ENCODE data around the gene SC5D.

The SC5D gene

DNA sequence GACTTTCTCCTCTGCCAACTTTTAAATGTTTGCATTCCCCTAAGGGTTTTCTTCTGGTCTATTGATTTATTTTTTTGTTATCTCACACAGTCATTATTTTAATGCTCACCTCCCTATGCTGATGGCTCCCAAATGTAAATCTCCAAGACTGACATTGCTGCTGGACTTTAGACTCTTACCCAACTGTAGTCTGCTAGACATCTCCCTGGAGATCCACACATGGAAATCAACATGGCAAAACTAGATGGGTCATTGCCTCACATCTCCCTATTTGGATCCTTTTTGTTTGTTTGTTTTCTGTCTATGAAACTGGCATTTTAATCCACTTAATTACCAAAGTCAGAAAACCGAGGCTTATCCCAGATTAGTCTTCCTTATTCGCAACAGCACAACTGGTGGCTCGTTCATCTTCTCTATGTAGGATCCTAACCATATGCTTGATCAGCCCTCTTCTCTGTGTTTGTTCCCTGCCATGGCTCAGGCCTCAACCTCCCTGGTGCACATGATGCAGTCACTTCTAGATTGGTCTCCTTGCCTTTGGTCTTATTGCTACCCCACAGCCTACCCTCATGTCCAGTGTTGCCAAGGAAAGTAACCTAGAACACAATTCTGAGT is 37.3 kb downstream of the SC5D start:
- DNase-seq = no peak

- DNase-seq = no peak
Observed at GRCh38 chr11:121330614-121331435, 38.3 kb downstream of the SC5D start.

- DNase-seq = no peak
Observed at GRCh38 chr11:121334973-121335710, 42.6 kb downstream of the SC5D start.

GRCh38 chr11:121336279-121336937 is 43.8 kb downstream of the SC5D start:
- DNase-seq = no peak

DNA sequence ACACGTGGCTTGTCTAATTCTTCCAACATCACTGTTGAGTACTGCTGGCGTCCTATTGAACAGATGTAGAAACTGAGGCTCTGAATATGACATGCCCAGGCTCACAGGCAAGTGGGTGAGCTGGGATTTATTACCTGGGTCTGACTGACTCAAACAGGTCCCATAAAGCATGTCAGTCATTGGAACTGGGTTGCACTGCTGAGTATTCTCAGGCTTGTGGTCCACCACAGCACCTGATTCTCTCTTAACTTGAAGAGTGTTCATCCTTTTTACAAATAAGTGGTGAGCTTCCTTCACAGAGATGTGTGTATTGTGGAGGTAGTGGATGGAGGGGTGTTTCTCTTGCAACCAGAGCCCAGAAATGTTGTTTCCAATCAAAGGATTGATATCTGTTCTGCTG is 44.5 kb downstream of the SC5D start:
- DNase-seq = no peak

GRCh38 chr11:121337740-121338272 is 45.2 kb downstream of the SC5D start:
- DNase-seq = no peak

DNA sequence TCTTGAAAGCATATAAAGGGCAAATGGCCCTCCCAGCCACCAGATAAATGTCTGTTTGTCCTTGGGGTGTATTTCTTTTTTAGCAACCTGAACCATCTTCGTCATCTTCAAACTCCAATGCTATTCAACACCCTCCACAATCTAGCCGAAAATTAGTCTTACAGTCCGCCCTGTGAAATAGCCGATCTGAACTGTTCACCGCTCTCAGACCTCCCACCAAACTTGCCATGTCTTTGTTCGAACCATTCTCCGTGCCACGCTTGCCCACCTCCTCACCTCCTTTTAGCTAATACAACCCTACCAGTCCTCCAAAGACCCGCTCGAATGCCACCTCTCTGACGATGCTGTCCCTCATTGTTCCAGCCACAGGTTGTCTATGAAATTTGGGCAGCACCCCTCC is 46.0 kb downstream of the SC5D start:
- DNase-seq = no peak

- DNase-seq = no peak
Observed at GRCh38 chr11:121340032-121340580, 47.5 kb downstream of the SC5D start.

DNA sequence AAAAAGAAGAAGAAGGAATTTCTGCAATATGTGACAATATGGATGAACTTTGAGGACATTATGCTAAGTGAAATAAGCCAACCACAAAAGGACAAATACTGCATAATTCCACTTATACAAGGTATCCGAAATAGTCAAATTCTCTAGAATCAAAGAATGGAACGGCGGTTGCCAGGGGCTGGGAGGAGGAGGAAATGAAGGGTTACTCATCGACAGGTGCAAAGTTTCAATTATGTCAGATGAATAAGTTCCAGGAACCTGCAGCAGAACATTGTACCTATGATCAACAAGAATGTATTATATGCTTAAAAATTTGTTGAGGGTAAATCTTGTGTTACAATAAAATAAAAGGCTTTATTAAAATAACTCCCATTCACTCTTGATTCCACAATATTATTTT is 49.0 kb downstream of the SC5D start:
- DNase-seq = no peak

- no peak for DNase-seq
Observed at GRCh38 chr11:121344824-121345223, 52.3 kb downstream of the SC5D start.

DNA sequence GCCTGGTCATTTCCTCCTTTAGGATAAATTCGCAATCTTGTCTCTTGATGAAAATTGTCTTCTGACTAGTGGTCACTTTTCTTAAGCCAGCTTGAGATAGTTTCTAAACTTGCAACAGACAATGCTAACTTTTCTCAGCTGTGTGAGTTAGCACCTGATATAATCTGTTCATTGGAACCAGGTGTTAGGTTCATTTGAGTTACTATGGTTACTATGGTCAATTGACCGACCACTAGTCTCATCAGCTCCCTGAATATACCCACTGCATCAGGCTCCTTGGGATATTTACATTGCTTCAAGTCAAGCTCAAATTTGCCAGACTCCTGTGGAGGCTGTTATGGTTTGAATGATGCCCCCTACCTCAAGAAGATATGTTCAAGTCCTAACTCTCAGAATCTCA is 54.5 kb downstream of the SC5D start:
- no peak for DNase-seq

DNA sequence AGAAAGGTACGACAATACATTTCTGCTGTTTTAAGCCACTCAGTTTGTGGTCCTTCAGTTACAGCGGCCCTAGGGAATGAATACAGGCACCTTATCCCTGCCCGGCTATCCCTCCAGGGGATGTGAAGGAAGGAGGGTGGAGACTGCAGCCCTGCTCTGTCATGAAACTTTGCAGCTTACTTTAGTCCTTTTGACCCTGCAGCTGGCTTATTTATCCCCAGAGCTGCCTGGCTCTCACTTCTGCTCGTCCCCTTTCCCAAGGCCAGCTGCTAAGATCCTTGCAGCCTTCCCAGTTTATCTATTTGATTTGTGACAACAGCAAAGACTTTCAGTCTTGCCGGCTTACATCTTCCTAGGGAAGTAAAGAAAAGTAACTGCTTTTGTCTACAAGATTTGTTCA is 55.2 kb downstream of the SC5D start:
- no peak for DNase-seq

- no peak for DNase-seq
Observed at GRCh38 chr11:121348220-121348875, 55.8 kb downstream of the SC5D start.

DNA sequence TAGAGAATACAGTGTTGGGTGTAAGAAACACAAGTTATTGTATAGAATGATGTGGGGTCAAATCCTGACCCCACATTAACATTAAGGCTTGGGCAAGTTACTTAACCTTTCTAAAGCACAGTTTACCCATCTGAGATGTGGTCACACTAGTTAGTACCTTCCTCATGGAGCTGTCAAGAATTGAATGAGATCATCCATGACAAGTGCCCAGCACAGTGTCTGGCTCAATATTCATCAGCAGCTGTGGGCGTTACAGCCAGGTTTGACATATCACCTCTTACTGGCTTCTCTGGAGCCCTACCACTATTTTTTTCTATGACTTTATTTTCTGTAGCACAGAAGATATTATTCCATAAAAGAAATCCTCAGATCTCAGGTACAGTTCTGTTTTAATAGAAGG is 57.2 kb downstream of the SC5D start:
- DNase-seq = no peak

GRCh38 chr11:121350314-121351082 is 57.9 kb downstream of the SC5D start:
- DNase-seq = no peak

GRCh38 chr11:121351083-121351630 is 58.6 kb downstream of the SC5D start:
- DNase-seq = no peak

DNA sequence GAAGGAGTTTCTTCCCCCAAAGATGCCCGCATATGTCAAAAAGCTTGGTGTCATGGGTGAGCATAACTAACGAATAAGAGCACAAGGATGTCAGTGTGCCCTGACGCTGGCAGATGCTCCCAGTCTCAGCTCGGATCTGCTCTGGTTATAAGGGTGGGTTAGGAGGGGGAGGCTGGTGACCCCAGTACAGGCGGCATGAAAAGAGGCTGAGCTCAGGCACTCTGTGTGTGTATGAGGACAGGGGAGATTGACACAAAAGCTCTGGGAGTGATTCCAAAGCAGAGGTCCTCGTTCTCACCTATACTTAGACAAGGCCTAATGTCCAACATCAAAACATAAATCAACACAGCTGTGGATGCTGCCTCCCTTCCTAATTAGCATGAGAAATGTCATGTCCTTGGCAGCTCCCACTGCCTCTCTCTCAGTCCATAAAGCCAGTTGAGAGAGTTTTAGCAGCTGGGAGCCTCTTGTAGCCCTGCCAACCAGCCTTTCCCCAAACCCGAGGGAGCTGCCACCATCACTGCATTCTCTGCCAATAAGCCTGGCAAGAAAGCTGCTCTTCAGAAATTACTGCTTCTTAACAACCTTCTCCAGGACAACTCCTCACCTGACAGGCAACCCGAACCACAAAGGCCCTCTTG is 59.8 kb downstream of the SC5D start:
- no peak for DNase-seq

GRCh38 chr11:121354192-121354591 is 61.6 kb downstream of the SC5D start:
- DNase-seq = no peak

GRCh38 chr11:121356357-121356756 is 63.8 kb downstream of the SC5D start:
- no peak for DNase-seq
